Measurements from ENCODE around the gene CEP164.
"Not testable (repeated sequence)": the region's sequence is repeated elsewhere in the genome, so short reads cannot be mapped to it uniquely, and the experiment has no call there.

The CEP164 gene

GRCh38 chr11:117443266-117444186, 115.9 kb downstream of the CEP164 start:
- DNase-seq, result no peak

GRCh38 chr11:117444256-117444655, 116.6 kb downstream of the CEP164 start:
- DNase-seq, result no peak

- no peak for DNase-seq
Observed at GRCh38 chr11:117444711-117445658, 117.3 kb downstream of the CEP164 start.

- no peak for DNase-seq
Observed at GRCh38 chr11:117449111-117449693, 121.5 kb downstream of the CEP164 start.

GRCh38 chr11:117453886-117454563, 126.4 kb downstream of the CEP164 start:
- DNase-seq, result no peak

GRCh38 chr11:117454564-117454917, 126.9 kb downstream of the CEP164 start:
- no peak for DNase-seq

GRCh38 chr11:117456027-117456720, 128.5 kb downstream of the CEP164 start:
- DNase-seq, result no peak

- not testable (repeated sequence) for DNase-seq
Observed at GRCh38 chr11:117456721-117457029, 129.0 kb downstream of the CEP164 start.

GRCh38 chr11:117457031-117457785, 129.6 kb downstream of the CEP164 start:
- DNase-seq, result no peak

- no peak for DNase-seq
Observed at GRCh38 chr11:117457835-117458234, 130.2 kb downstream of the CEP164 start.

- DNase-seq, result no peak
Observed at GRCh38 chr11:117458275-117459122, 130.8 kb downstream of the CEP164 start.

- DNase-seq, result no peak
Observed at GRCh38 chr11:117459123-117459978, 131.7 kb downstream of the CEP164 start.

GRCh38 chr11:117459979-117460300, 132.3 kb downstream of the CEP164 start:
- DNase-seq, result no peak

- DNase-seq, result no peak
Observed at GRCh38 chr11:117461396-117462182, 133.9 kb downstream of the CEP164 start.

- no peak for DNase-seq
Observed at GRCh38 chr11:117462183-117462863, 134.7 kb downstream of the CEP164 start.

GRCh38 chr11:117462864-117463247, 135.2 kb downstream of the CEP164 start:
- DNase-seq, result no peak
